Suprapubic skin (tissue), 3 donors: ENCODE measurements around the gene SMDT1.
"Not testable (repeated sequence)": the region's sequence is repeated elsewhere in the genome, so short reads cannot be mapped to it uniquely, and the experiment has no call there.

ENCODE experiments used
- CTCF ChIP-seq, 2 donors: fragments of 200-600 bp in 1 of 2; fragments of 450-650 bp in 1 of 2; sonication (generic) in 1 of 2; IDR thresholded peaks; one replicate each; pipeline ENCODE4 v1.5.1; 2016 to 2019; ENCODE audit warnings: antibody characterized with exemption in 2 of 2, mild to moderate bottlenecking in 1 of 2, moderate library complexity in 1 of 2
- POLR2A ChIP-seq, 2 donors: fragments of 450-650 bp; IDR thresholded peaks; one replicate each; pipeline ENCODE4 v1.6.1; 2017; ENCODE audit warnings: antibody characterized with exemption in 2 of 2, mild to moderate bottlenecking in 2 of 2, moderate library complexity in 2 of 2

GRCh38 chr22:42115420-42115830, 35.9 kb downstream of the SMDT1 start:
- not testable (repeated sequence) for TF ChIP-seq POLR2A, CTCF (IDR thresholded peaks at IDR 0.05)
